ENCODE data around the gene CLDN5. TPM values are rescaled to one million over a fixed set of nuclear protein-coding genes. Genes with fewer than 3 reads are reported as not detected.

The CLDN5 gene
- total and polyA plus RNA-seq, 9 donors: 0.48 to 211 (median 35.6) TPM

GRCh38 chr22:19509923-19510322 lies 14.3 kb downstream of the CLDN5 start:
- 91 to 97% (median 95%) methylated on average over 2 of the region's 2 CpGs for WGBS, 3 donors
- Histone ChIP-seq H3K27me3 (no peaks in the 10 kb centered on the region), H3K4me3 (no peak overlapping the region), H3K4me1 (ENCODE audit: insufficient read depth) (no peaks in the 10 kb centered on the region), H3K9me3 (no peaks in the 10 kb centered on the region), H3K36me3 (no peaks in the 10 kb centered on the region), H3K27ac (no peak overlapping the region)
- intact Hi-C loops (cut with DNase I): no loop called here
- no peak for TF ChIP-seq EP300 (IDR thresholded peaks at IDR 0.05)
- TF ChIP-seq CTCF (IDR thresholded peaks at IDR 0.05): no peak
- no peak for TF ChIP-seq POLR2A (IDR thresholded peaks at IDR 0.05)
- no peak for DNase-seq

- 70 to 79% (median 78%) methylated on average over 3 of the region's 3 CpGs for WGBS, 3 donors
- Histone ChIP-seq H3K9me3 (no peaks in the 10 kb centered on the region), H3K4me1 (ENCODE audit: insufficient read depth) (no peaks in the 10 kb centered on the region), H3K36me3 (no peaks in the 10 kb centered on the region), H3K27me3 (no peaks in the 10 kb centered on the region), H3K27ac (no peak overlapping the region), H3K4me3 (no peak overlapping the region)
- intact Hi-C loops (cut with DNase I): no loop called here
- TF ChIP-seq POLR2A (IDR thresholded peaks at IDR 0.05): no peak
- no peak for TF ChIP-seq EP300 (IDR thresholded peaks at IDR 0.05)
- TF ChIP-seq CTCF (IDR thresholded peaks at IDR 0.05): no peak
- no peak for DNase-seq
Measured at GRCh38 chr22:19509191-19509590, 15.0 kb downstream of the CLDN5 start.

- Histone ChIP-seq H3K27ac (no peak overlapping the region), H3K9me3 (no peaks in the 10 kb centered on the region), H3K36me3 (no peaks in the 10 kb centered on the region), H3K4me1 (ENCODE audit: insufficient read depth) (no peaks in the 10 kb centered on the region), H3K4me3 (no peak overlapping the region), H3K27me3 (no peaks in the 10 kb centered on the region)
- intact Hi-C loops (cut with DNase I): no loop called here
- WGBS, 3 donors: 94 to 95% (median 94%) methylated on average over 10 of the region's 10 CpGs
- no peak for DNase-seq
- TF ChIP-seq EP300 (IDR thresholded peaks at IDR 0.05): no peak
- TF ChIP-seq CTCF (IDR thresholded peaks at IDR 0.05): no peak
- no peak for TF ChIP-seq POLR2A (IDR thresholded peaks at IDR 0.05)
Measured at GRCh38 chr22:19508024-19508776, 16.0 kb downstream of the CLDN5 start.

GRCh38 chr22:19507534-19507861 lies 16.7 kb downstream of the CLDN5 start:
- Histone ChIP-seq H3K9me3 (no peaks in the 10 kb centered on the region), H3K36me3 (no peaks in the 10 kb centered on the region), H3K4me1 (ENCODE audit: insufficient read depth) (no peaks in the 10 kb centered on the region), H3K27ac (no peak overlapping the region), H3K27me3 (no peaks in the 10 kb centered on the region), H3K4me3 (no peak overlapping the region)
- 95 to 99% (median 97%) methylated on average over 4 of the region's 4 CpGs for WGBS, 3 donors
- no peak for DNase-seq
- intact Hi-C loops (cut with DNase I): no loop called here
- TF ChIP-seq POLR2A (IDR thresholded peaks at IDR 0.05) (no peak), CTCF (IDR thresholded peaks at IDR 0.05) (no peak), EP300 (IDR thresholded peaks at IDR 0.05) (no peak)
